GM12878 (cell line): ENCODE results near the gene RANBP17. TPM values are rescaled to one million over a fixed set of nuclear protein-coding genes. Genes with fewer than 3 reads are reported as not detected.

Source experiments
- ATAC-seq: fragments of 200-7000 bp; cut with Tn5 transposase; 3 replicates; pipeline ENCODE4 v1.9.1; 2020; ENCODE audit warnings: mild to moderate bottlenecking, moderate library complexity
- BruUV-seq: library from RNA; stranded (reverse); fragments of 400-500 nt; replicated peaks from 2 replicates; lab custom pipeline; 2021; lab: Mats Ljungman, UMichigan
- CTCF ChIA-PET: fragments of 300-600 bp; sonication (Branson Sonifier 250); formaldehyde crosslinking; extraction: SDS; loops from one replicate; lab custom pipeline; 2021; ENCODE audit warnings: inconsistent platforms; lab: Yijun Ruan, JAX
- POLR2A ChIA-PET: fragments of 350-600 bp; formaldehyde crosslinking; extraction: SDS; loops from one replicate; lab custom pipeline; 2021; ENCODE audit warnings: inconsistent platforms; lab: Charles Lee
- RAD21 ChIA-PET: fragments of 300-600 bp; sonication (Branson Sonifier 250); formaldehyde crosslinking; loops from one replicate; lab custom pipeline; 2023; ENCODE audit warnings: antibody characterized with exemption; ENCODE audit not compliant: unreplicated experiment; lab: Charles Lee
- SMC1A ChIA-PET: fragments of 300-600 bp; sonication (Branson Sonifier 250); formaldehyde crosslinking; loops from one replicate; lab custom pipeline; 2023; ENCODE audit not compliant: unreplicated experiment, uncharacterized antibody; lab: Charles Lee
- DNase-seq: peaks from one replicate; pipeline ENCODE4 v3.0.0-alpha.2; 2011; ENCODE audit warnings: low read depth, low spot score
- FAIRE-seq: peaks from 3 replicates; lab custom pipeline; 2011; peaks lifted over from hg19 to GRCh38; lab: Jason Lieb, UNC
- H2AFZ ChIP-seq: 2 replicates; pipeline ENCODE4 v1.6.0; 2011; ENCODE audit warnings: low read depth, low read length, control low read depth; ENCODE audit not compliant: control insufficient read depth
- H3K27ac ChIP-seq: 2 replicates; pipeline ENCODE4 v1.5.1; 2011; ENCODE audit warnings: control low read depth; ENCODE audit not compliant: control insufficient read depth, insufficient read depth
- H3K27me3 ChIP-seq, 2 experiments: replicated peaks in 1 of 2; 2 replicates each; pipeline versions ENCODE4 v1.6.0 to v1.6.1; 2011; ENCODE audit warnings: low read length in 1 of 2; ENCODE audit not compliant: control insufficient read depth in 2 of 2, insufficient read depth in 2 of 2
- H3K36me3 ChIP-seq, 2 experiments: 2 replicates each; pipeline ENCODE4 v1.5.1; 2011; ENCODE audit warnings: low read length in 1 of 2; ENCODE audit not compliant: control insufficient read depth in 2 of 2, insufficient read depth in 2 of 2
- H3K4me1 ChIP-seq: 2 replicates; pipeline ENCODE4 v1.6.1; 2011; ENCODE audit warnings: mild to moderate bottlenecking, low read length, moderate library complexity, mixed read lengths; ENCODE audit not compliant: control insufficient read depth, insufficient read depth
- H3K4me2 ChIP-seq: 2 replicates; pipeline ENCODE4 v1.6.0; 2011; ENCODE audit warnings: control low read depth; ENCODE audit not compliant: control insufficient read depth, insufficient read depth
- H3K4me3 ChIP-seq: fragments of 200-600 bp; sonication (generic); 2 replicates; pipeline ENCODE4 v1.5.1; 2016
- H3K79me2 ChIP-seq: 2 replicates; pipeline ENCODE4 v1.6.0; 2011; ENCODE audit warnings: low read length; ENCODE audit not compliant: control insufficient read depth, insufficient read depth
- H3K9ac ChIP-seq: 2 replicates; pipeline ENCODE4 v1.8.0; 2011; ENCODE audit warnings: low read length, control low read depth, mixed read lengths; ENCODE audit not compliant: control insufficient read depth, insufficient read depth
- H3K9me3 ChIP-seq: replicated peaks from 3 replicates; pipeline ENCODE4 v1.5.1; 2011; ENCODE audit warnings: mild to moderate bottlenecking, low read length; ENCODE audit not compliant: control insufficient read depth, insufficient read depth
- H4K20me1 ChIP-seq: 2 replicates; pipeline ENCODE4 v1.6.0; 2011; ENCODE audit not compliant: control insufficient read depth, insufficient read depth
- CEBPB ChIP-seq, 2 experiments: fragments of 150-350 bp in 1 of 2; IDR thresholded peaks; 2 replicates each; pipeline ENCODE4 v1.6.1; 2012 to 2014; ENCODE audit warnings: low read depth in 2 of 2, low read length in 2 of 2, borderline replicate concordance in 1 of 2, inconsistent platforms in 1 of 2
- CHD1 ChIP-seq: IDR thresholded peaks from 2 replicates; pipeline ENCODE4 v1.6.1; 2012; ENCODE audit warnings: low read depth, low read length, improper control_type of control experiment
- IRF4 ChIP-seq: IDR thresholded peaks from 2 replicates; pipeline ENCODE4 v1.6.1; 2011; ENCODE audit warnings: low read depth, low read length
- JUNB ChIP-seq: IDR thresholded peaks from 2 replicates; pipeline ENCODE4 v1.6.1; 2016; ENCODE audit warnings: antibody characterized with exemption, mild to moderate bottlenecking
- LARP7 ChIP-seq: fragments of 450-650 bp; IDR thresholded peaks from 2 replicates; pipeline ENCODE4 v1.6.1; 2017; ENCODE audit warnings: mild to moderate bottlenecking
- MEF2B ChIP-seq: fragments of 450-650 bp; IDR thresholded peaks from 2 replicates; pipeline ENCODE4 v1.6.1; 2018; ENCODE audit warnings: mild to moderate bottlenecking, moderate library complexity; ENCODE audit not compliant: partially characterized antibody, poor library complexity, severe bottlenecking
- POLR2A ChIP-seq: IDR thresholded peaks from 2 replicates; pipeline ENCODE4 v1.6.1; 2011; ENCODE audit warnings: low read depth, mild to moderate bottlenecking, low read length
- POLR2AphosphoS5 ChIP-seq: IDR thresholded peaks from 2 replicates; pipeline ENCODE4 v1.6.1; 2011; ENCODE audit warnings: mild to moderate bottlenecking, low read length, inconsistent platforms
- RAD21 ChIP-seq: IDR thresholded peaks from 2 replicates; pipeline ENCODE4 v1.6.1; 2011; ENCODE audit warnings: mild to moderate bottlenecking, low read depth, low read length, moderate library complexity; ENCODE audit not compliant: insufficient read depth
- RELB ChIP-seq: fragments of 450-650 bp; IDR thresholded peaks from 2 replicates; pipeline ENCODE4 v1.6.1; 2017; ENCODE audit warnings: low read depth, mild to moderate bottlenecking, moderate library complexity
- STAT1 ChIP-seq: fragments of 450-650 bp; conservative IDR thresholded peaks from 2 replicates; pipeline ENCODE4 v1.6.1; 2014; ENCODE audit warnings: antibody characterized with exemption, mild to moderate bottlenecking
- TAF1 ChIP-seq: IDR thresholded peaks from 2 replicates; pipeline ENCODE4 v1.6.1; 2011; ENCODE audit warnings: mild to moderate bottlenecking, low read depth, low read length, borderline replicate concordance
- TBL1XR1 ChIP-seq: IDR thresholded peaks from 2 replicates; pipeline ENCODE4 v1.6.1; 2012; ENCODE audit warnings: low read depth, low read length, improper control_type of control experiment
- TCF3 ChIP-seq: IDR thresholded peaks from 2 replicates; pipeline ENCODE4 v1.6.1; 2012; ENCODE audit warnings: low read depth, mild to moderate bottlenecking, low read length, borderline replicate concordance; ENCODE audit not compliant: insufficient read depth
- TCF7 ChIP-seq: IDR thresholded peaks from 2 replicates; pipeline ENCODE4 v1.6.1; 2014; ENCODE audit warnings: antibody characterized with exemption, borderline replicate concordance
- WRNIP1 ChIP-seq: IDR thresholded peaks from 2 replicates; pipeline ENCODE4 v1.6.1; 2011; ENCODE audit warnings: low read depth, low read length, improper control_type of control experiment, borderline replicate concordance
- WGBS: methylation state at CpG from one replicate; pipeline ENCODE4 v1.1.6; 2016; ENCODE audit warnings: low lambda C conversion rate; ENCODE audit not compliant: insufficient replicate concordance, insufficient coverage; ENCODE audit errors: missing lambda C conversion rate; 5-methylcytosine and 5-hydroxymethylcytosine counted together
- in situ Hi-C: fragments of 300-500 bp; cut with MboI; formaldehyde crosslinking; loops from 9 replicates; pipeline ENCODE4 v1.14.3; 2018; ENCODE audit warnings: mixed read lengths
- intact Hi-C: fragments of 100-400 bp; cut with micrococcal nuclease; formaldehyde crosslinking; loops from one replicate; pipeline ENCODE4 v1.14.2; 2022; ENCODE audit not compliant: unreplicated experiment
- polyA plus RNA-seq, 11 experiments: library from polyadenylated mRNA; depleted of rRNA in 4 of 11; unstranded in 6 of 11; stranded (reverse) in 5 of 11; fragments of >200 nt; fragmentation: Nextera tagmentation in 4 of 11; fragmentation: Illumina TruSeq in 1 of 11; extraction: Ambion mirVana in 4 of 11; extraction: Trizol in 1 of 11; gene quantifications; 1 replicate in 1 of 11; 2 replicates in 10 of 11; pipeline versions ENCODE4 v1.2.1 to v1.2.3, GENCODE V29; 2011 to 2016; ENCODE audit warnings: inconsistent platforms in 2 of 11, missing spikeins in 2 of 11, low read depth in 1 of 11
- total RNA-seq, 4 experiments: library from RNA; depleted of rRNA in 3 of 4; stranded (reverse); fragments of >200 nt in 3 of 4; fragmentation: Illumina TruSeq in 1 of 4; extraction: Trizol in 1 of 4; gene quantifications; 2 replicates each; pipeline versions ENCODE4 v1.2.1 to v1.2.3, GENCODE V29; 2013 to 2021

The RANBP17 gene
- total and polyA plus RNA-seq, 10 of the 15 experiments (the other 5 are each of a cell fraction or from before 2014, with no cell fraction given) = 0.10 TPM; not detected in 9

- FAIRE-seq (no peak), DNase-seq (no peak), ATAC-seq (no peak)
- SMC1A ChIA-PET = no interaction called here
- intact Hi-C loops (no loop called here), in situ Hi-C loops (no loop called here)
- Histone ChIP-seq H3K9me3 (no peaks in the 10 kb centered on the region), H3K79me2 (no peaks in the 10 kb centered on the region), H4K20me1 (no peaks in the 10 kb centered on the region), H3K4me1 (no peaks in the 10 kb centered on the region), H2AFZ (no peak overlapping the region), H3K27me3 (no peaks in the 10 kb centered on the region), H3K4me2 (no peak overlapping the region), H3K36me3 (no peaks in the 10 kb centered on the region), H3K9ac (no peak overlapping the region), H3K4me3 (no peak overlapping the region), H3K27ac (no peak overlapping the region)
- POLR2A ChIA-PET = no interaction called here
- CTCF ChIA-PET = no interaction called here
- 49% methylated on average over 15 of the region's 15 CpGs for WGBS
- RAD21 ChIA-PET = no interaction called here
- BruUV-seq = no TSS peak
- TF ChIP-seq WRNIP1 (no peak), POLR2AphosphoS5 (no peak), RAD21 (no peak), LARP7 (no peak), TCF7 (no peak), JUNB (no peak), CEBPB (IDR thresholded peaks at IDR 0.05; ENCODE audit: borderline replicate concordance in 1 of 2, low read depth in 2 of 2, low read length in 2 of 2) (no peak), TBL1XR1 (no peak), MEF2B (no peak), TCF3 (no peak), RELB (no peak), IRF4 (no peak), TAF1 (no peak), STAT1 (no peak), POLR2A (no peak), CHD1 (no peak)
Measured at GRCh38 chr5:171120986-171121622, 259.3 kb downstream of the RANBP17 start.
